Activated gamma-delta T cell (primary cell): Measurements from ENCODE around the gene CREB3L2.

ENCODE experiments used
- DNase-seq: peaks from one replicate; lab custom pipeline; 2025; lab: John Stamatoyannopoulos, UW

The CREB3L2 gene

GRCh38 chr7:137873524-137873923 lies 128.4 kb downstream of the CREB3L2 start:
- no peak for DNase-seq

- no peak for DNase-seq
These were observed 130.5 kb downstream of the CREB3L2 start for GRCh38 chr7:137871170-137871915.

GRCh38 chr7:137870684-137871083 lies 131.2 kb downstream of the CREB3L2 start:
- no peak for DNase-seq

GRCh38 chr7:137870078-137870477 lies 131.8 kb downstream of the CREB3L2 start:
- DNase-seq: no peak

- DNase-seq: no peak
These were observed 132.6 kb downstream of the CREB3L2 start for GRCh38 chr7:137869260-137869659.

- DNase-seq: no peak
These were observed 134.6 kb downstream of the CREB3L2 start for GRCh38 chr7:137867289-137867688.

GRCh38 chr7:137865764-137866163 lies 136.1 kb downstream of the CREB3L2 start:
- DNase-seq: no peak

- no peak for DNase-seq
These were observed 138.9 kb downstream of the CREB3L2 start for GRCh38 chr7:137862964-137863363.

- no peak for DNase-seq
These were observed 139.5 kb downstream of the CREB3L2 start for GRCh38 chr7:137862358-137862757.

GRCh38 chr7:137860542-137860941 lies 141.3 kb downstream of the CREB3L2 start:
- no peak for DNase-seq

- DNase-seq: no peak
These were observed 148.8 kb downstream of the CREB3L2 start for GRCh38 chr7:137853053-137853452.

- no peak for DNase-seq
These were observed 149.8 kb downstream of the CREB3L2 start for GRCh38 chr7:137852108-137852507.

GRCh38 chr7:137850972-137851945 lies 150.6 kb downstream of the CREB3L2 start:
- no peak for DNase-seq

GRCh38 chr7:137850571-137850970 lies 151.3 kb downstream of the CREB3L2 start:
- DNase-seq: no peak

GRCh38 chr7:137848095-137848494 lies 153.8 kb downstream of the CREB3L2 start:
- no peak for DNase-seq

- no peak for DNase-seq
These were observed 154.3 kb downstream of the CREB3L2 start for GRCh38 chr7:137847568-137848050.

GRCh38 chr7:137846827-137847567 lies 154.9 kb downstream of the CREB3L2 start, which contains the start of gene DGKI:
TSS of gene DGKI (minus strand) at chr7:137846974.
- DNase-seq: no peak

- peak; percentile 8 for DNase-seq
These were observed 155.4 kb downstream of the CREB3L2 start for GRCh38 chr7:137846549-137846826.

- DNase-seq: no peak
These were observed 157.0 kb downstream of the CREB3L2 start for GRCh38 chr7:137844677-137845425.

- no peak for DNase-seq
These were observed 161.7 kb downstream of the CREB3L2 start for GRCh38 chr7:137839903-137840779.
